Central memory CD8-positive, alpha-beta T cell (primary cell): ENCODE results near the gene CNNM3.
"Not testable (repeated sequence)": the region's sequence is repeated elsewhere in the genome, so short reads cannot be mapped to it uniquely, and the experiment has no call there.

ENCODE experiments used
- ATAC-seq: fragments of 150-1000 bp; cut with Tn5 transposase; replicated peaks from 2 replicates; pipeline ENCODE4 v1.10.0; 2022; ENCODE audit warnings: mild to moderate bottlenecking, moderate FRiP score, moderate number of reproducible peaks; ENCODE audit not compliant: poor library complexity, severe bottlenecking; ENCODE audit errors: extremely low read depth
- DNase-seq, 2 donors: peaks; one replicate each; pipeline ENCODE4 v3.0.0; 2021; ENCODE audit warnings: low spot score in 2 of 2
- H3K27ac Mint-ChIP-seq: one replicate; pipeline ENCODE4 v1.8.0; 2022; ENCODE audit warnings: low read depth, mild to moderate bottlenecking, moderate library complexity, mixed read lengths
- H3K27me3 Mint-ChIP-seq: one replicate; pipeline ENCODE4 v1.8.0; 2022; ENCODE audit warnings: mixed read lengths
- H3K36me3 Mint-ChIP-seq: one replicate; pipeline ENCODE4 v1.8.0; 2022; ENCODE audit warnings: mild to moderate bottlenecking, moderate library complexity, mixed read lengths; ENCODE audit not compliant: insufficient read depth
- H3K4me1 Mint-ChIP-seq: one replicate; pipeline ENCODE4 v1.8.0; 2022; ENCODE audit warnings: mixed read lengths
- H3K4me3 Mint-ChIP-seq: one replicate; pipeline ENCODE4 v1.8.0; 2022; ENCODE audit warnings: mild to moderate bottlenecking, moderate library complexity, mixed read lengths
- H3K9me3 Mint-ChIP-seq: one replicate; pipeline ENCODE4 v1.8.0; 2022; ENCODE audit warnings: mixed read lengths

CNNM3 gene

GRCh38 chr2:96859099-96859649, 43.1 kb downstream of the CNNM3 start:
- Mint-ChIP-seq H3K9me3 (no peaks in the 10 kb centered on the region), H3K4me1 (peaks cover 50% of the 10 kb centered on the region), H3K4me3 (peak overlapping the region; percentile 78), H3K36me3 (peaks cover 36% of the 10 kb centered on the region), H3K27me3 (no peaks in the 10 kb centered on the region), H3K27ac (peak overlapping the region; percentile 73)
- ATAC-seq = no peak
- DNase-seq = no peak

- peaks cover 34% of the 10 kb centered on the region for H3K36me3 Mint-ChIP-seq
Measured at GRCh38 chr2:96859681-96860064, 43.6 kb downstream of the CNNM3 start.

GRCh38 chr2:96860065-96861029, 44.3 kb downstream of the CNNM3 start:
- Mint-ChIP-seq H3K4me3 (peak overlapping the region; percentile 14), H3K27me3 (no peaks in the 10 kb centered on the region), H3K9me3 (no peaks in the 10 kb centered on the region), H3K27ac (no peak overlapping the region), H3K4me1 (peaks cover 42% of the 10 kb centered on the region), H3K36me3 (peaks cover 34% of the 10 kb centered on the region)
- no peak for ATAC-seq
- DNase-seq = no peak

More at GRCh38 chr2:96859681-96860064, 43.6 kb downstream of the CNNM3 start:
- H3K4me3 Mint-ChIP-seq = peak overlapping the region; percentile 78
- no peak overlapping the region for H3K27ac Mint-ChIP-seq
- ATAC-seq (no peak), DNase-seq (no peak)
- H3K9me3 Mint-ChIP-seq = no peaks in the 10 kb centered on the region
- H3K27me3 Mint-ChIP-seq = no peaks in the 10 kb centered on the region
- H3K4me1 Mint-ChIP-seq = peaks cover 49% of the 10 kb centered on the region

- Mint-ChIP-seq H3K9me3 (no peaks in the 10 kb centered on the region), H3K4me3 (no peak overlapping the region), H3K36me3 (peaks cover 34% of the 10 kb centered on the region), H3K27me3 (no peaks in the 10 kb centered on the region), H3K27ac (no peak overlapping the region), H3K4me1 (peaks cover 41% of the 10 kb centered on the region)
- ATAC-seq (no peak), DNase-seq (no peak)
Measured at GRCh38 chr2:96861074-96861473, 45.0 kb downstream of the CNNM3 start.

GRCh38 chr2:96863056-96863455, 47.0 kb downstream of the CNNM3 start:
- not testable (repeated sequence) for H3K4me3 Mint-ChIP-seq, H3K27ac Mint-ChIP-seq, DNase-seq, H3K27me3 Mint-ChIP-seq, H3K9me3 Mint-ChIP-seq, ATAC-seq
- Mint-ChIP-seq H3K4me1 (peaks cover 41% of the 10 kb centered on the region), H3K36me3 (peaks cover 36% of the 10 kb centered on the region)

- ATAC-seq (no peak), DNase-seq (no peak)
- no peaks in the 10 kb centered on the region for H3K9me3 Mint-ChIP-seq
- no peak overlapping the region for H3K4me3 Mint-ChIP-seq
- peaks cover 38% of the 10 kb centered on the region for H3K36me3 Mint-ChIP-seq
- H3K27me3 Mint-ChIP-seq = no peaks in the 10 kb centered on the region
- no peak overlapping the region for H3K27ac Mint-ChIP-seq
- peaks cover 41% of the 10 kb centered on the region for H3K4me1 Mint-ChIP-seq
Measured at GRCh38 chr2:96863575-96864342, 47.7 kb downstream of the CNNM3 start.

GRCh38 chr2:96864343-96865091, 48.4 kb downstream of the CNNM3 start:
- no peak overlapping the region for H3K4me3 Mint-ChIP-seq
- no peak overlapping the region for H3K27ac Mint-ChIP-seq
- H3K9me3 Mint-ChIP-seq = no peaks in the 10 kb centered on the region
- peaks cover 36% of the 10 kb centered on the region for H3K36me3 Mint-ChIP-seq
- no peak for DNase-seq
- ATAC-seq = no peak
- peaks cover 33% of the 10 kb centered on the region for H3K4me1 Mint-ChIP-seq
- H3K27me3 Mint-ChIP-seq = no peaks in the 10 kb centered on the region

- Mint-ChIP-seq H3K27ac (no peak overlapping the region), H3K9me3 (no peaks in the 10 kb centered on the region), H3K36me3 (peaks cover 34% of the 10 kb centered on the region), H3K27me3 (no peaks in the 10 kb centered on the region), H3K4me1 (peaks cover 28% of the 10 kb centered on the region), H3K4me3 (no peak overlapping the region)
- ATAC-seq (no peak), DNase-seq (no peak)
Measured at GRCh38 chr2:96865654-96866053, 49.6 kb downstream of the CNNM3 start.

- Mint-ChIP-seq H3K9me3 (no peaks in the 10 kb centered on the region), H3K4me3 (peak overlapping the region; percentile 85), H3K4me1 (peaks cover 33% of the 10 kb centered on the region), H3K27me3 (no peaks in the 10 kb centered on the region), H3K27ac (no peak overlapping the region), H3K36me3 (peaks cover 31% of the 10 kb centered on the region)
- DNase-seq (no peak), ATAC-seq (no peak)
Measured at GRCh38 chr2:96866149-96866548, 50.1 kb downstream of the CNNM3 start.

GRCh38 chr2:96866586-96866985, 50.5 kb downstream of the CNNM3 start:
- DNase-seq (no peak), ATAC-seq (no peak)
- H3K27ac Mint-ChIP-seq = peak overlapping the region; percentile 69
- no peaks in the 10 kb centered on the region for H3K27me3 Mint-ChIP-seq
- peak overlapping the region; percentile 85 for H3K4me3 Mint-ChIP-seq
- no peaks in the 10 kb centered on the region for H3K9me3 Mint-ChIP-seq
- peaks cover 30% of the 10 kb centered on the region for H3K36me3 Mint-ChIP-seq
- peaks cover 33% of the 10 kb centered on the region for H3K4me1 Mint-ChIP-seq

GRCh38 chr2:96866986-96867755, 51.1 kb downstream of the CNNM3 start:
- no peaks in the 10 kb centered on the region for H3K9me3 Mint-ChIP-seq
- peaks cover 28% of the 10 kb centered on the region for H3K36me3 Mint-ChIP-seq
- peak overlapping the region; percentile 76 for H3K27ac Mint-ChIP-seq
- DNase-seq = no peak
- no peaks in the 10 kb centered on the region for H3K27me3 Mint-ChIP-seq
- H3K4me1 Mint-ChIP-seq = peaks cover 33% of the 10 kb centered on the region
- no peak for ATAC-seq
- peak overlapping the region; percentile 85 for H3K4me3 Mint-ChIP-seq
